ENCODE results near the gene GRM8. TPM values are rescaled to one million over a fixed set of nuclear protein-coding genes. Genes with fewer than 3 reads are reported as not detected.
A peak's percentile ranks its signal among the peaks of the same experiment; 100 is the strongest.

Gene GRM8
- total and polyA plus RNA-seq, 9 of the 15 experiments (the other 6 are each of a cell fraction or from before 2014, with no cell fraction given), result 0.13 TPM; not detected in 7

GRCh38 chr7:126667742-126668366 lies 584.9 kb downstream of the GRM8 start (continued):
- TF ChIP-seq ZNF609 (CRISPR knock-in tag; IDR thresholded peaks at IDR 0.05; ENCODE audit: borderline replicate concordance) (no peak), TRIM24 (IDR thresholded peaks at IDR 0.05) (no peak), ZFP1 (CRISPR knock-in tag; IDR thresholded peaks at IDR 0.05) (no peak), NFXL1 (CRISPR knock-in tag; IDR thresholded peaks at IDR 0.05) (no peak), ZNF717 (CRISPR knock-in tag; IDR thresholded peaks at IDR 0.05) (no peak), MED1 (CRISPR knock-in tag; IDR thresholded peaks at IDR 0.05; ENCODE audit: borderline replicate concordance) (no peak), ZNF140 (CRISPR knock-in tag; IDR thresholded peaks at IDR 0.05) (no peak), ZBED1 (IDR thresholded peaks at IDR 0.05) (no peak), ZNF398 (CRISPR knock-in tag; IDR thresholded peaks at IDR 0.05) (no peak), TBP (optimal IDR thresholded peaks at IDR 0.05; ENCODE audit: low read depth, low read length) (peak; percentile 58), FOXO4 (CRISPR knock-in tag; IDR thresholded peaks at IDR 0.05) (no peak), SAFB (IDR thresholded peaks at IDR 0.05; ENCODE audit: borderline replicate concordance, low read depth, low read length) (no peak), ZNF436 (CRISPR knock-in tag; IDR thresholded peaks at IDR 0.05) (no peak), BRF1 (IDR thresholded peaks at IDR 0.05; ENCODE audit: borderline replicate concordance, extremely low read depth, insufficient read length) (no peak), ZBTB5 (IDR thresholded peaks at IDR 0.05) (no peak), POLR2H (tag; IDR thresholded peaks at IDR 0.05; ENCODE audit: low read depth) (peak; percentile 82), XRCC5 (IDR thresholded peaks at IDR 0.05; ENCODE audit: low read depth, low read length) (peak; percentile 27; the same call in 1 of the 2 replicates), PREB (CRISPR knock-in tag; IDR thresholded peaks at IDR 0.05) (no peak)

Data from K562 (cell line).